Thyroid gland (tissue), 4 donors: ENCODE measurements around the gene HADHB. TPM values are rescaled to one million over a fixed set of nuclear protein-coding genes. Genes with fewer than 3 reads are reported as not detected.

Source experiments
- DNase-seq, 2 donors: peaks; one replicate each; pipeline ENCODE4 v3.0.0-alpha.2; 2019
- H3K27ac ChIP-seq, 3 donors: fragments of 200-600 bp; sonication (generic); 1 replicate in 2 of 3; 2 replicates in 1 of 3; pipeline ENCODE4 v1.5.1; 2016 to 2019; ENCODE audit warnings: mild to moderate bottlenecking in 1 of 3, moderate library complexity in 1 of 3
- H3K27me3 ChIP-seq: fragments of 200-600 bp; sonication (generic); one replicate; pipeline ENCODE4 v1.5.1; 2019
- H3K36me3 ChIP-seq, 2 donors: fragments of 200-600 bp; sonication (generic); one replicate each; pipeline ENCODE4 v1.5.1; 2016 to 2019
- H3K4me1 ChIP-seq, 2 donors: fragments of 200-600 bp; sonication (generic); one replicate each; pipeline ENCODE4 v1.5.1; 2017 to 2019
- H3K4me3 ChIP-seq, 3 donors: fragments of 200-600 bp; sonication (generic); replicated peaks in 1 of 3; 1 replicate in 2 of 3; 2 replicates in 1 of 3; pipeline ENCODE4 v1.5.1; 2016; ENCODE audit warnings: mild to moderate bottlenecking in 1 of 3
- H3K9me3 ChIP-seq: fragments of 200-600 bp; sonication (generic); one replicate; pipeline ENCODE4 v1.5.1; 2017
- POLR2A ChIP-seq, 2 donors: fragments of 450-650 bp; IDR thresholded peaks; one replicate each; pipeline ENCODE4 v1.6.1; 2017; ENCODE audit warnings: antibody characterized with exemption in 2 of 2, mild to moderate bottlenecking in 2 of 2, moderate library complexity in 1 of 2
- WGBS, 2 donors: methylation state at CpG; one replicate each; pipeline ENCODE4 v1.1.5; 2017; 5-methylcytosine and 5-hydroxymethylcytosine counted together
- intact Hi-C: fragments of 100-400 bp; cut with DNase I; formaldehyde crosslinking; loops from one replicate; pipeline ENCODE4 v1.15.1; 2023
- total RNA-seq, 4 donors: library from RNA; depleted of rRNA; stranded (reverse); fragments of >200 nt; gene quantifications; one replicate each; pipeline ENCODE4 v1.2.3, GENCODE V29; 2016
- TF ChIP-seq, protein P1 (sequence below), 6 experiments: fragments of 200-600 bp in 3 of 6; fragments of 450-650 bp in 3 of 6; sonication (generic) in 3 of 6; IDR thresholded peaks; one replicate each; pipeline ENCODE4 v1.5.1; 2016 to 2019; ENCODE audit warnings: antibody characterized with exemption in 6 of 6, mild to moderate bottlenecking in 2 of 6, inconsistent platforms in 1 of 6, moderate library complexity in 1 of 6

The HADHB gene
- total RNA-seq, 4 donors from 2014 or later, result 127 to 200 (median 184) TPM

DNA sequence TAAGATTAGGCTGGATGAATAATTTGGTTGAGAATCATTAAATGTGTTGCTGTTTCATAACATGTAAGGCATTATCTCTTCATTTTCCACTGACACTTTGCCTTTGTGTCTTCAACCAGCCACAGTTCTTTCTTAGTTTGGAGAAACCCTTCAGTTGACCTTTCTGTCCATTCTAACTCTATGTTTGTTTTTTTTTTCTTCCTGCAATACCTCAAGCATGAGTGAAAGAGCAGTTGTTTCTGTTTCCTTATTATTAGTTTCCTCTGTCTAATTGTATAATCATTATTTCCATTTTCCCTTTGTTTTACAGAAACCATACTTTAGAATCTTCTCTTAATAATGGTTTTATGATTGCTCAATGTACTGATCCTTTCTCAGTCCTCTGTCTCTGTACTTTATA, 25.6 kb downstream of the HADHB start:
- H3K27me3 ChIP-seq, result no peaks in the 10 kb centered on the region
- TF ChIP-seq, protein P1, sequence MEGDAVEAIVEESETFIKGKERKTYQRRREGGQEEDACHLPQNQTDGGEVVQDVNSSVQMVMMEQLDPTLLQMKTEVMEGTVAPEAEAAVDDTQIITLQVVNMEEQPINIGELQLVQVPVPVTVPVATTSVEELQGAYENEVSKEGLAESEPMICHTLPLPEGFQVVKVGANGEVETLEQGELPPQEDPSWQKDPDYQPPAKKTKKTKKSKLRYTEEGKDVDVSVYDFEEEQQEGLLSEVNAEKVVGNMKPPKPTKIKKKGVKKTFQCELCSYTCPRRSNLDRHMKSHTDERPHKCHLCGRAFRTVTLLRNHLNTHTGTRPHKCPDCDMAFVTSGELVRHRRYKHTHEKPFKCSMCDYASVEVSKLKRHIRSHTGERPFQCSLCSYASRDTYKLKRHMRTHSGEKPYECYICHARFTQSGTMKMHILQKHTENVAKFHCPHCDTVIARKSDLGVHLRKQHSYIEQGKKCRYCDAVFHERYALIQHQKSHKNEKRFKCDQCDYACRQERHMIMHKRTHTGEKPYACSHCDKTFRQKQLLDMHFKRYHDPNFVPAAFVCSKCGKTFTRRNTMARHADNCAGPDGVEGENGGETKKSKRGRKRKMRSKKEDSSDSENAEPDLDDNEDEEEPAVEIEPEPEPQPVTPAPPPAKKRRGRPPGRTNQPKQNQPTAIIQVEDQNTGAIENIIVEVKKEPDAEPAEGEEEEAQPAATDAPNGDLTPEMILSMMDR (IDR thresholded peaks at IDR 0.05), result no peak
- TF ChIP-seq POLR2A (IDR thresholded peaks at IDR 0.05), result no peak
- intact Hi-C loops, result no loop called here
- H3K4me1 ChIP-seq, result peaks cover 23 to 30% of the 10 kb centered on the region in 2 donors
- H3K27ac ChIP-seq, result peak overlapping the region in 1 of 3 donors; percentile 13
- no peak overlapping the region for H3K4me3 ChIP-seq
- no peaks in the 10 kb centered on the region for H3K36me3 ChIP-seq
- no peak for DNase-seq
- no peaks in the 10 kb centered on the region for H3K9me3 ChIP-seq

DNA sequence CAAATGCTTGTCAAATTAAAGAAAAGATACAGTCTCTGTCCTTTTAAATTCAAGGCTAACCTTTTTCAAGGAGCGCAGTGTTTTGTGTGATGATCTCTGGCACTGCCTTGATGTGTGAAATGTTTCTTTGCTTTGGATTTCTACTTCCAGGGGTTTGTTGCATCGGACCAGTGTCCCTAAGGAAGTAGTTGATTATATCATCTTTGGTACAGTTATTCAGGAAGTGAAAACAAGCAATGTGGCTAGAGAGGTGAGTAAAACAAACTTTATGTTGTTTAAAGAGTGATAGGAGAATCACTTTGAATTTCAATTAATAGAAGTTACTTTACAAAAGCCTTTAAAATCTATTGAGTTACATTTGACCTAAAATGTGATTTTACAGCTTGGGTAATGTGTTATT, 28.8 kb downstream of the HADHB start:
- intact Hi-C loops, result no loop called here
- DNase-seq, result no peak
- Histone ChIP-seq H3K27ac (peak overlapping the region; percentile 88 to 95 (median 94)), H3K4me1 (peaks cover 26 to 41% of the 10 kb centered on the region in 2 donors), H3K27me3 (no peaks in the 10 kb centered on the region), H3K4me3 (no peak overlapping the region), H3K9me3 (no peaks in the 10 kb centered on the region), H3K36me3 (peaks cover 10 to 11% of the 10 kb centered on the region in 2 donors)
- WGBS, 2 donors, result 66 to 70% methylated on average over 2 of the region's 2 CpGs
- TF ChIP-seq, protein P1 (IDR thresholded peaks at IDR 0.05), result no peak
- TF ChIP-seq POLR2A (IDR thresholded peaks at IDR 0.05), result no peak

DNA sequence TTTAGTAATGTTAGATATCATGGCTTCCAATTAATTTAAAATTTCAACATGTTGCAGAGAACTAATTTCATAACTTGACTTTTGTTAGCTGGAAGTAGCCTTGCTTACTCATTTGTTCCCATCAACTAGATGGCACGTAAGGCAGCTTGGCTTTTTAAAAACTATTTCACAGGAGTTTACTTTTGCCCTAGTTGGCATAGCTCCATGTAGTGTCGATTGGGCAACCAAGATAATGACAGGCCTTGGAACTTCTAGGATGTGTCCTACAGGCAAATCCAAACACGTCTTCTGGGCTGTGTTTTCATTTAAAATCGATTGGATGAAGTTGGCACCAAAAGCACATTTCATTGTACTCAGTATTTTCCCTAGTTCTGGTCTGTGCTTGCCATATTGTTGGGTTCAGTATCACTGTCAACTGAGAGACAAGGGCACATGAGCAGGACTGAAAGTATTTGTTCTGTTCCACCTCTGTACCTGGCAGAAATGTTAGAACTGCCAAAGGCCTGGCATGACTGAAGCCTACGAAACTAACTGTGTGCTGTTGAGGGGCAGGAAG, 29.4 kb downstream of the HADHB start:
- intact Hi-C loops, result no loop called here
- Histone ChIP-seq H3K27ac (peak overlapping the region; percentile 88 to 95 (median 94)), H3K4me1 (peaks cover 26 to 41% of the 10 kb centered on the region in 2 donors), H3K9me3 (no peaks in the 10 kb centered on the region), H3K36me3 (peaks cover 12 to 18% of the 10 kb centered on the region in 2 donors), H3K4me3 (no peak overlapping the region), H3K27me3 (no peaks in the 10 kb centered on the region)
- 6 to 10% methylated on average over 5 of the region's 5 CpGs for WGBS, 2 donors
- peak in 1 of 2 donors; percentile 45 for TF ChIP-seq POLR2A (IDR thresholded peaks at IDR 0.05)
- TF ChIP-seq, protein P1 (IDR thresholded peaks at IDR 0.05), result no peak
- DNase-seq, result peak; percentile 71 to 72

DNA sequence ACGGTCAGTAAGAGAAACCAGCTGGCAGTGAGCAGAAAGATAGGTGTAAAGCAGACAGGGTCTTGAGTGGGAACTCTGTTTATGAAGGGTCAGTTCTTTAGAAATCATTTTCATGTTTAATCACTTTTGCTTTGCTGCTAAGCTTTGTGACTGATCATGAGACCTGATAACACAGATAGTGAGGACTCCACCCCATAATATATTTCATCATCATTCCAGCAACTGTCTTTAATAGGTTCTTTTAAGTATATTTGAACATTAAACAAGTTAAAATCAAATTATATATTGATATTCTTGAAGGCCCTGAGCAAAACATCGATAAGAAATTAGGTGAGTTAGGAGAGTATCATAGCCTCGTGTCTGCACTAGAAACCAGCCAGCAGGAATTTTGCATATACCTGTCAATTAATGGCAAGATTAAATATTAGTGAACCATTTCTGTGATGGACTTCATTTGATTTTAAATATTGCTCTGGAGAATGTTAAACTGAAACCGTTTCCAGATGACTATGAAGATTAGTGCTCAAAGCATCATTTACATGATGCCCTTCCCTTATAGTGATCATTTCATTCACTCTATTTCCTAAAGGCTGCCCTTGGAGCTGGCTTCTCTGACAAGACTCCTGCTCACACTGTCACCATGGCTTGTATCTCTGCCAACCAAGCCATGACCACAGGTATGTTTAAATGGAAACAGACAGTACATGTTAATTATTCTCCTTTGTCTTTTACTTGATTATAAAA, 31.9 kb downstream of the HADHB start:
- DNase-seq, result no peak
- Histone ChIP-seq H3K4me1 (peaks cover 26 to 38% of the 10 kb centered on the region in 2 donors), H3K9me3 (no peaks in the 10 kb centered on the region), H3K27me3 (no peaks in the 10 kb centered on the region), H3K27ac (peak overlapping the region in 2 of 3 donors; percentile 94 to 95), H3K36me3 (peaks cover 26 to 31% of the 10 kb centered on the region in 2 donors), H3K4me3 (no peak overlapping the region)
- intact Hi-C loops, result no loop called here
- WGBS, 2 donors, result 91 to 94% methylated on average over 4 of the region's 4 CpGs
- TF ChIP-seq POLR2A (IDR thresholded peaks at IDR 0.05), result no peak
- TF ChIP-seq, protein P1 (IDR thresholded peaks at IDR 0.05), result no peak

DNA sequence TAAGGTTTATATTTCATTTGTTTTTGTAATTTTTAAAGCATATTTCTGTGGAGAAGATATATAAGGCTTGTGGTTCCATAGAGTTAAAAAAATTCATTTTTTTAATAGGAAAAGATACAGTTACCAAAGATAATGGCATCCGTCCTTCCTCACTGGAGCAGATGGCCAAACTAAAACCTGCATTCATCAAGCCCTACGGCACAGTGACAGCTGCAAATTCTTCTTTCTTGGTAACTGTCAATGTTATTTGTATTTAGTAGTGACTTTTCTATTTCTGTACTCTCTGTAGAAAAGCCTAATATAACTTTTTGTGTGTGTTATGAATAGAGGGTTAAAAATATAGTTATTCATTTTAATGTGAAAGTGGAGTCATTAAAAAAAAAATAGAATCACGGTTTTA, 35.1 kb downstream of the HADHB start:
- H3K4me3 ChIP-seq, result no peak overlapping the region
- H3K4me1 ChIP-seq, result peaks cover 8 to 16% of the 10 kb centered on the region in 2 donors
- peaks cover 47 to 53% of the 10 kb centered on the region in 2 donors for H3K36me3 ChIP-seq
- TF ChIP-seq, protein P1 (IDR thresholded peaks at IDR 0.05), result no peak
- no peak for TF ChIP-seq POLR2A (IDR thresholded peaks at IDR 0.05)
- no peak overlapping the region for H3K27ac ChIP-seq
- no peak for DNase-seq
- no peaks in the 10 kb centered on the region for H3K9me3 ChIP-seq
- H3K27me3 ChIP-seq, result no peaks in the 10 kb centered on the region
- intact Hi-C loops, result no loop called here
- 93 to 98% methylated on average over 3 of the region's 3 CpGs for WGBS, 2 donors
